Left cardiac atrium (tissue), 4 donors: ENCODE measurements around the gene LCP1. TPM values are rescaled to one million over a fixed set of nuclear protein-coding genes. Genes with fewer than 3 reads are reported as not detected.

Experiments
- ATAC-seq, 2 donors: fragments of 200-7000 bp; cut with Tn5 transposase; one replicate each; pipeline ENCODE4 v1.9.1; 2020; ENCODE audit warnings: mild to moderate bottlenecking in 2 of 2, moderate library complexity in 2 of 2
- DNase-seq: peaks from one replicate; pipeline ENCODE4 v3.0.0-alpha.2; 2020
- intact Hi-C, 2 donors: fragments of 100-400 bp; cut with DNase I; formaldehyde crosslinking; loops; one replicate each; pipeline versions ENCODE4 v1.14.1 to v1.15.1; 2022 to 2023
- total RNA-seq, 2 donors: library from RNA; stranded (reverse); fragmentation: NEBNext Ultra II Directional; extraction: Animal tissue kit (Norgen Biotek cat#: 25700); gene quantifications; one replicate each; pipeline ENCODE4 v1.2.1, GENCODE V29; 2021
- donor health status: DM: no; HTN: yes; CAD: no.
- donor health status: DM: no; HTN: yes; CAD: no; lungs with severe emphysema.
- donor health status: DM: yes; HTN: yes; CAD: no.
- donor health status: Dilated cardiomyopathy.

Gene LCP1
- total RNA-seq, 2 donors from 2014 or later, result 31.4 to 62.1 TPM

DNA sequence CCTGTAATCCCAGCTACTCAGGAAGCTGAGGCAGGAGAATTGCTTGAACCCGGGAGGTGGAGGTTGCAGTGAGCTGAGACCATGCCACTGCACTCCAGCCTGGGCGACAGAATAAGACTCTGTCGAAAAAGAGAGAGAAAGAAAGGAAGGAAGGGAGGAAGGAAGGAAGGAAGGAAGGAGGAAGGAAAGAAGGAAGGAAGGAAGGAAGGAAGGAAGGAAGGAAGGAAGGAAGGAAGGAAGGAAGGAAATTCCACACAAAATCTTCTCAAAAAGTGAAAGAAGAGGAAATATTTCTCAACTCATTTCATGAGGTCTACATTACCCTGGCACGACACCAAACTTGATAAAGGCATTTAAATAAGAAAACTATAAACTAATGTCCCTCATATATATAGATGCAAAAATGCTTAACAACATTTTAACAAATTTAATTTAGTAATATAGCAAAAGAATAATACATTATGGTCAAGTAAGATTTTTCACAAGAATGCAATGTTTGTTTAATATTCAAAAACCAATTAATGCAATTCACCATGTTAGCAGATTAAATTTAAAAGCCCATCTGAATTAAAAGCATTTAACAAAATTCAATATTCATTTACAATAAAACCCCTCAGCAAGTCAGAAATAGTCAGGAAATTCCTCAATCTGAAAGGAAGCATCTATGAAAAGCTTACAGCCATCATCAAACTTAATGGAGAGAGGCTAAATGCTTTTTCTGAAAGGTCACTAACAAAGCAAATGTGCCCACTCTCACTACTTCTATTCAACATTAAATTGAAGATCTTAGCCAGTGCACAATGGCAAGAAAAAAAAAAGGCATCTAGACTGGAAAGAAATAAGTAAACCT, 65.1 kb downstream of the LCP1 start:
- intact Hi-C loops, result no loop called here
- no peak for ATAC-seq
- no peak for DNase-seq

DNA sequence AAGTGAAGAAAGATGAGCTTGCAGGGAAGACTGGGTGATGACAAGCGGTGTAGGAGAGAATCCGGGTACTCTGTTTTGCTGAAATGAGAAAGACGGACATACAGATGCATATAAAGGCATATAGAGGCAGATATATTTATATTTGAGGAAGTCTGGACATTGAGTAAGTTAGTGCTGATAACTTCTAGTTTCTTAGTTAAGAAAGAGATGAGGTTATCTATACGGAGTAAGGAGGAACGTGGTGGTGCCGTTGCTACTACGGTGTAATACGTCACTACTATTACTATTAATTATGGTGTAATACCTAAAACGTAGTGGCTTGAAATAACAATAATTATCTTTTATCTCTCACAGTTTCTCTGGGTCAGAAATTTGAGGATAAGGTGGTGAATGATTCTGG, 67.4 kb downstream of the LCP1 start:
- intact Hi-C loops, result no loop called here
- DNase-seq (no peak), ATAC-seq (no peak)

GRCh38 chr13:46113596-46113995, 68.4 kb downstream of the LCP1 start:
- intact Hi-C loops, result no loop called here
- DNase-seq (no peak), ATAC-seq (peak in 1 of 2 donors; percentile 31)

- intact Hi-C loops, result no loop called here
- ATAC-seq, result no peak
- no peak for DNase-seq
Observed at GRCh38 chr13:46111151-46111550, 70.8 kb downstream of the LCP1 start.

- intact Hi-C loops, result no loop called here
- no peak for ATAC-seq
- DNase-seq, result no peak
Observed at GRCh38 chr13:46109451-46109850, 72.5 kb downstream of the LCP1 start.

DNA sequence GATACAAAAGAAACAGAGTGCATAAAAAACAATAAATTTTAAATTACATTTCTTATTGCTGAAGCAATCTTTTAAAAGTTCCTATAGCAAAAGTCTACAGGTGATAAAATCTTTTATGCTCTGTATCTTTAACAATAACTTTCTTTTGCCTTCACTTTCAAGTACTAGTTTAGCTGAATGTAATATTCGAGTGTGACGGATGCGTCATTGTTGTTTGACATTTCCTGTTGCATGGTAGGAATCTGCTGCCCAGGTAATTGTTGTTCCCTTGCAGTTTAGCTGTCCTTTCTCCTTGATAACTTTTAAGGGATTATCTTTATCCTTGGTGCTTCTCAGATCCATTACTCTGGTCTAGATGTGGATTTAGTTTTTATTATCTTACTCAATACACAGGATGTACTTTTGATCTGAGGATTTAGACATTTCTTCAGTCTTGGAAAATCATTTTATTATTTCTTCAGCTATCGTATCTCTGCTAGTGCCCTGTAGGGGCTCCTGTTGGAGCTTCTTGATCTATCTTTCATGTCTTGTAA, 75.1 kb downstream of the LCP1 start:
- ATAC-seq (no peak), DNase-seq (no peak)
- intact Hi-C loops, result no loop called here

DNA sequence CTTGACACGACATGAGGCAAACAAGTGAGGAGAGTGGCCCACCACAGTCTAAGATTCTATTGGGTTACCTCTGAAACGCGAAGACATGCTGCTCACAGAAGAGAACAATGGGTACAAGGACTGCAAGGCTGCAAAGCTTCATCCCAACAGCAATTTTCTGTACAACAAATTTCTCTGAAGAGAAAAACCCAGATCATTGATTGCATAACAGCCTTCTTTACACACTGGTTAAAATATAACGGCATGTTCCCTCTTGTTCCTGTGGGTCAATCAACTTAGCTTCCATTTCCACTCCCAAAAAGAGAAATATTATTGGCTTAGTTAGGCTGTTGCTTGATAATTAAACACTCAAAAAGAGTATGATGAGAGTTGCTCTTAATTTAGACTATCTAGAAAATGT, 77.1 kb downstream of the LCP1 start, which contains the start of gene CPB2:
Gene CPB2 (minus strand): TSS at position 166 of the 400 bp plus-strand sequence. CDS start 24 bp downstream, at position 142.
- intact Hi-C loops, result no loop called here
- ATAC-seq, result no peak
- no peak for DNase-seq

- intact Hi-C loops, result no loop called here
- no peak for ATAC-seq
- no peak for DNase-seq
Observed at GRCh38 chr13:46103037-46103436, 78.9 kb downstream of the LCP1 start.

DNA sequence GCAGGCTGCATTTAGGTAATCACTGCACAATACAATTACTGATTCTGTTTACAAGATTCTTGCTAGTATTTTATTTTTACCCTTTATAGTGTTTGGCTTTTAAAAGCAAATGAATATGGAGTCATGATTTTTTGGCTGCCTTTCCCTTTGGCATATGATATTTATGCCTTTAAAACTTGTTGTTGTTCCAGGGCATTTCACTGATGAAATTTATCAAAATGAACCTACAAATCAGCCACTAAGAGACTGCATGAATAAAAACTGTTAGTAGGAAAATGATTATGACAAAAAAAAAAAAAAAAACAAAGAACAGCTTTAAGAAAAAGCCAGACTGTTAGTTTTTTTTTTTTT, 79.7 kb downstream of the LCP1 start:
- ATAC-seq (no peak), DNase-seq (no peak)
- intact Hi-C loops, result no loop called here

- DNase-seq (no peak), ATAC-seq (no peak)
- intact Hi-C loops, result no loop called here
Observed at GRCh38 chr13:46101484-46102254, 80.3 kb downstream of the LCP1 start.

DNA sequence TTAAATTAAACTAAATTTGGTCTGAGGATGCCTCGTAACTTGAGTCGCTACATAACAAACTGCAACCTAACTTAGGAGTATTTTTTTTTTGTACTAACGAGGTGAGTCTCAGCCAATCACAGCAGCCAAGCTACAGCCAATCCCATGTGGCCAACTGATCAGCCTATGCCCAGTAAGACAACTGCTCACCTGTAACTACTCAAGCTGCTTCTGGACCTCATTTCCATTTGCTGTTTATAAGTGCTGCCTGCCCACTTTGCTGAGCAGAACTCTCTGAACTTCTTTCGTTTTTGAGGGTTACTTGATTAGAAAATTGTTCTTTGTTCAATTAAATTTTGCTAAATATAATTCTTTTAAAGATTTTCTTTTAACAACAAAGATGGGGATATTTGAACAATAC, 81.0 kb downstream of the LCP1 start:
- no peak for DNase-seq
- no peak for ATAC-seq
- intact Hi-C loops, result no loop called here

- intact Hi-C loops, result no loop called here
- ATAC-seq, result peak in 1 of 2 donors; percentile 50
Observed at GRCh38 chr13:46100191-46100815, 81.7 kb downstream of the LCP1 start.

DNA sequence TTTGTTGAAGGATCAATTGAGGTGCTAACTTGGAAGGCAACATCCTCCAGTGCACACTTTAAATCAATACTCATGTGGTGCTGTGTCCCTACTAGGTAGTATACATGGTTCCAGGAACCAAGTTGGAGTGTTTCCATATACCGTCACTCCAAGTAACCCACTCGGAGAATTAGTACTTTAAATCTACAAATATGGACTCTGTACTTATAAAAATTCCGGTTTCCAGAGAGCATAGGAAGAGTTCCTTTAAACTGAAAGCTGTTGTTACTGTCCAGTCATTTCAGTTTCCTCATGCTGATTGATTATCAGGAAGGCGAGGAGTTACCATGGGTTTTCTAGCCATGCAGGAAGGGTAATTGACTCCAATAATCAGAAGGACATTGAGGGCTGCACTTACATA, 84.3 kb downstream of the LCP1 start:
- intact Hi-C loops, result no loop called here
- no peak for ATAC-seq
- DNase-seq, result no peak

More at GRCh38 chr13:46100191-46100815, 81.7 kb downstream of the LCP1 start:
- no peak for DNase-seq

DNA sequence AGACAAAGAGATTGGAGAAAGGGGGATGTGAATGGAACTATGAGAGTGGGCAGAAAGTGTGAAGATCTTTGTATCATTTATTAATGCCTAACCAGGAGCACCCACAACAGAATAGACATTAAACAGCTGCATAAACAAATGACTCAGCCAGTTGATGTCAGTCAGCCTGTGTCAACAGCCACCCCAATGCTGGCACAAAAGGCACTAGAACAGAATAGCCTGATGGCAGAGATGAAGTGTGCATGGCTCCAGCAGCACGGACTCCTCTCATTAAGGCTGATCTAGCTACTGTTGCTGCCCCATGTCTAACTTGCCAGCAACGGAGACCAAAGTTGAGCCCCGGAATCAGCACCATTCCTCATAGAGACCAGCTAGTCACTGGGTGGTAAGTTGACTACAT, 85.0 kb downstream of the LCP1 start:
- intact Hi-C loops, result no loop called here
- no peak for ATAC-seq
- no peak for DNase-seq

DNA sequence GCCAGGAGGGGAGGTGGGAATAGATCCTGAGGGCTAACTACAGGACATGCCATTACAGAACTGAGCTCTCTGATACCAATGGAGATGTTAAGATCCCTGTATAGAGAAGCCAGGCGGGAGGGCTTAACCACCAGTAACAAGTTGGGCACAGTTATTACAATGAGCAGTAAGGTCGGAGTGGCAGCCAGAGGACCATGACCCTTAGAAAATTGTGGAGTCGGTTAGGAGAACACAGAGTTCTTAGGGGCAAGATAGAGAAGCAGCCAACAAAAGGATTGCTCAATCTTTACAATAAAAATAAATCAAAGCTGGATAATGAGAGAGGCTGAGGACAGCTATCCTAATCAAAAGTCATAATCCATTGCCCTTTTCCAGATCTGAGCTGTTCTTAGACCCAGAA, 87.5 kb downstream of the LCP1 start:
- DNase-seq (no peak), ATAC-seq (no peak)
- intact Hi-C loops, result no loop called here

- intact Hi-C loops, result no loop called here
- no peak for ATAC-seq
- no peak for DNase-seq
Observed at GRCh38 chr13:46088821-46089562, 93.0 kb downstream of the LCP1 start.

DNA sequence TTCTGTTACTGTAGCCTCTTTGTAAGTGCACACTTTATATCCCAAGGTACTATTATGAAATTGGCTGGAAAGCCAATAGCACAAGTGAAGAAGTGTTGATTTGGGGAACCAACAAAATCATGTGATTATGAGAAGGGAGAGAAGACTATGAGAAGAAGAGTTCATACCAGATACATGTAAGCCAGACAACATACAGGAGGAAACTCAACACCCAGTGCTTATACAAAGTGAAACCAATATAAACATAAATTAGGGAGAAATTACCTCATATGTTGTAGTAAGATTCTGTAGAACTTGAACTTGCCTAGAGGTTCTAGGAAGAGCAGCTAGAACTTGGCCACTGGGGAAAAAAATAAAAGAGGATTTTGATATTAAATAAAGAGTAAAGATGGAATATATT, 94.5 kb downstream of the LCP1 start:
- ATAC-seq (no peak), DNase-seq (no peak)
- intact Hi-C loops, result no loop called here

- no peak for ATAC-seq
- no peak for DNase-seq
- intact Hi-C loops, result no loop called here
Observed at GRCh38 chr13:46086985-46087384, 95.0 kb downstream of the LCP1 start.

DNA sequence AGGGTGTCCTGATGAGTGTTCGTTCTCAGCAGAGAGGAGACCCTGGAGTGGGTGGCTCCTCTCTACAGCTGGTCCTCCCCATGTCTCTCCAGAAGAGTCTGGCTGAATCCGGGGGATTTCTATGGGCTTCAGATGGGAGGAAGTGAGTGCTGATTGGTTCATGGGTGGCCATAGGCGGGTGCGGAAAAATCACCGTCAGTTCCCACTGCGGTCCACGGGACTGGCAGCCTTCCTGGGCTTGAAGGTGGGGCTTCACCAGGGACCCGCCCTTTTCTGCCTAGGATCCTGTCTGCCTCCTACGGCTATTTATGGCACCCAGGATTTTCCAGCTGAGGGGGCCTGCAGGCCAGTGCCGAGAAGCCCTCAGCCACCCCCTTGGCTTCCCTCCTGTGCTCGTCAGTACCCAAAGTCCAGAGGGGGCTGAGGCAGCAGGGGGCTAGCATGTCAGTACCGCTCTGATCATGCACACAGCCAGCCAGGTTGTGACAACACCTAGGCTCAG, 95.5 kb downstream of the LCP1 start:
- DNase-seq, result no peak
- no peak for ATAC-seq
- intact Hi-C loops, result no loop called here
